GM18502 (cell line): ENCODE measurements around the gene MUC20.
"Not testable (repeated sequence)": the region's sequence is repeated elsewhere in the genome, so short reads cannot be mapped to it uniquely, and the experiment has no call there.

Source experiments
- ATAC-seq: cut with Tn5 transposase; IDR thresholded peaks from one replicate; pipeline ENCODE4 v1.9.1; 2021; ENCODE audit warnings: mild to moderate bottlenecking; ENCODE audit not compliant: unreplicated experiment, poor library complexity

MUC20 gene

DNA sequence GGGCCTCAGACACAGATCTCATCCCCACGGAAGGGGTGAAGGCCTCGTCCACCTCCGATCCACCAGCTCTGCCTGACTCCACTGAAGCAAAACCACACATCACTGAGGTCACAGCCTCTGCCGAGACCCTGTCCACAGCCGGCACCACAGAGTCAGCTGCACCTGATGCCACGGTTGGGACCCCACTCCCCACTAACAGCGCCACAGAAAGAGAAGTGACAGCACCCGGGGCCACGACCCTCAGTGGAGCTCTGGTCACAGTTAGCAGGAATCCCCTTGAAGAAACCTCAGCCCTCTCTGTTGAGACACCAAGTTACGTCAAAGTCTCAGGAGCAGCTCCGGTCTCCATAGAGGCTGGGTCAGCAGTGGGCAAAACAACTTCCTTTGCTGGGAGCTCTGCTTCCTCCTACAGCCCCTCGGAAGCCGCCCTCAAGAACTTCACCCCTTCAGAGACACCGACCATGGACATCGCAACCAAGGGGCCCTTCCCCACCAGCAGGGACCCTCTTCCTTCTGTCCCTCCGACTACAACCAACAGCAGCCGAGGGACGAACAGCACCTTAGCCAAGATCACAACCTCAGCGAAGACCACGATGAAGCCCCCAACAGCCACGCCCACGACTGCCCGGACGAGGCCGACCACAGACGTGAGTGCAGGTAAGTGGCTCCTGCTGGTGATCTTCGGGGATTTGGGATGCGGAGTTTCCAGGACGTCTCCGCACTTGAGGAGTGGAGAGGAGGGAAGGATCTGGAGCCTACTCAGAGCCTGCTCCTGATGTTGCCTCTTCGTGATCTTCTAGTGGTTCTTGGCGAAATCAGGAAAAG, 5.3 kb downstream of the MUC20 start:
- ATAC-seq, result not testable (repeated sequence)

DNA sequence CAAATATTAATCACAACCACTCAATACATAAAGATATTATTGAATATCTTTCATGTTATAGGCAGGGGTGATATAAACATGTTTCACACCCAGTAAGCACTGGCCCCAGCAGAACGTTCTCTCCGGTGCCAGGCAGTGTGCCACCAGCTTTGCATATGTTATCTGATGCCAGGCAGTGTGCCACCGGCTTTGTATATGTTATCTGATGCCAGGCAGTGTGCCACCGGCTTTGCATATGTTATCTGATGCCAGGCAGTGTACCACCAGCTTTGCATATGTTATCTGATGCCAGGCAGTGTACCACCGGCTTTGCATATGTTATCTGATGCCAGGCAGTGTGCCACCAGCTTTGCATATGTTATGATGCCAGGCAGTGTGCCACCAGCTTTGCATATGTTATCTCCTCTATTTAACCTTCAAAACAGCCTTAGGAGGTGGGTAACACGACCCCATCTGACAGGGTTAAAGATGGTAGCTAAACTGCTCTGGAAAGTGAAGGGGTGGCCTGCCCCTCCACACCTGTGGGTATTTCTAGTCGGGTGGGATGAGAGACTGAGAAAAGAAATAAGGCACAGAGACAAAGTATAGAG, 6.9 kb downstream of the MUC20 start:
- no peak for ATAC-seq

DNA sequence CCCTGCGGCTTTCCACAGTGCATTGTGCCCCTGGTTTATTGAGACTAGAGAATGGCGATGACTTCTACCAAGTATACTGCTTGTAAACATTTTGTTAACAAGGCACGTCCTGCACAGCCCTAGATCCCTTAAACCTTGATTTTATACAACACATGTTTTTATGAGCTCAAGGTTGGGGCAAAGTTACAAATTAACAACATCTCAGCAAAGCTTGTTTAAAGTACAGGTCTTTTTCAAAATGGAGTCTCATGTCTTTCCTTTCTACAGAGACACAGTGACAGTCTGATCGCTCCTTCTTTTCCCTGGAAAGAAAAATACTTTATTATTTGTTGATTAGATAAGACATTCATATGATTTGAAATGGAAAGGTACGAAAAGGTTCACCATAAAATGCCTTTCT, 8.0 kb downstream of the MUC20 start:
- ATAC-seq, result not testable (repeated sequence)

DNA sequence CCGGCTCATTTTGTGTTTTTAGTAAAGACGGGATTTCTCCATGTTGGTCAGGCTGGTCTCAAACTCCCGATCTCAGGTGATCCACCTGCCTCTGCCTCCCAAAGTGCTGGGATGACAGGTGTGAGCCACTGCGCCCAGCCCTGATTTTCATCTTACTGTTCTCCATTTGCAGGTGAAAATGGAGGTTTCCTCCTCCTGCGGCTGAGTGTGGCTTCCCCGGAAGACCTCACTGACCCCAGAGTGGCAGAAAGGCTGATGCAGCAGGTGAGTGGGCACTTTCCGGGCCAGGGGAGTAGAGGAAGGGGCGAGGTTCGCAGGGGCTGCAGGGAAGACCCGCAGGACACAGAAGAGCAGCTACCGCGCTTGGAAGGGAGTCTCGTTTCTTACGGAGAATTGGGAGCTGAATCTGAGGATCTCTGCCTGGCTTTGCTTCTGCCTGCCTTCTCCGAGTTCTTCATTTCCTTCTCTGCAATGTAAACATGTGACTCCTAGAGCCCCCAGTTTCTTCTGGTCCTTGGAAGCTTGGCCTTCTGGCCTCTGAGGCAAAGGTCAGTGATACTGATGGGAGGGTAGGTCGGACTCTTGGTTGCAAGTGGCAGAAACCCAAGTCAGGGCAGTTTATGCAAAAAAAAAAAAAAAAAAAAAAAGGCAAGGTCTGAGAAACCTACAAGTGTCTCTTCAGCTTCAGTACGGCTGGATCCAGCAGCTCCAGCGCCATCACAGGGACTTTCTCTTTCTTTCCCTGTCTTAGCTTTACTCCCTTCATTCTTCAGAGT, 8.9 kb downstream of the MUC20 start:
- no peak for ATAC-seq

DNA sequence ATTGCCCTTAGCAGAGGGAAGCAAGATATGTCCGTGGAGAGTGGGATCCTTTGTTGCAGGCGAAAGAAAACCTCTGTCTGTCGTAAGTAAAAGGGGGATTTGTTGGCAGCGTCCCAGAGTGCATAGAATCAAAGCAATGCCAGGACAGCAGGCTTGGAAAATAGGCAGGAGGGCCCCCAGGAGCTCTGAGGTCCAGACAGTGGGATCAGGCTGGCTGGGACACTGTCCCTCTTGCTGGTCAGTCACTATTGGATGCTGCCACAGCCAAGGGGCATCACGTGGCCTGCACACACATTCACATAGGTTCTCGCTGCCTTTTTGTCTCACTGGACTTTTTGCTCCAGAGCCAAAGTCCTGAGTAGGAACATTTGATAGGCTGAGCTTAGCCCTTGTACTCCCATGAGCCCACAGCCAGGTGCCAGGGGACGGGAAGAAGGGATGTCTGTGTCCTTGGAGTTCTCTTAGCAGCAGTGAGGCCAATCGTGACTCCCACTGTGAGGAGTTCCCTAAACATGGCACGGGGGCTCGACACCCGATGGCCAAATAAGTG, 10.7 kb downstream of the MUC20 start:
- ATAC-seq, result no peak

DNA sequence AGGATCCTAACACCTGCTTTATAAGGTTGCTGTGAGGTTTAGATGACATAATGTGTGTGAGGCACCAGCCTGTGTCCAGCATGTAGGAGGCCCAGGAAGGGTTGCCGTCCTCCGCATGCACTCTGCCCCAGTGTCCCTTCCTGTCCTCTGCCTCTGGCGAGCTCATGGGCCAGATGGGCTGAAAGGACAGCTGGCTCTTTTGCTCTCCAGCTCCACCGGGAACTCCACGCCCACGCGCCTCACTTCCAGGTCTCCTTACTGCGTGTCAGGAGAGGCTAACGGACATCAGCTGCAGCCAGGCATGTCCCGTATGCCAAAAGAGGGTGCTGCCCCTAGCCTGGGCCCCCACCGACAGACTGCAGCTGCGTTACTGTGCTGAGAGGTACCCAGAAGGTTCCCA, 12.2 kb downstream of the MUC20 start:
- no peak for ATAC-seq

DNA sequence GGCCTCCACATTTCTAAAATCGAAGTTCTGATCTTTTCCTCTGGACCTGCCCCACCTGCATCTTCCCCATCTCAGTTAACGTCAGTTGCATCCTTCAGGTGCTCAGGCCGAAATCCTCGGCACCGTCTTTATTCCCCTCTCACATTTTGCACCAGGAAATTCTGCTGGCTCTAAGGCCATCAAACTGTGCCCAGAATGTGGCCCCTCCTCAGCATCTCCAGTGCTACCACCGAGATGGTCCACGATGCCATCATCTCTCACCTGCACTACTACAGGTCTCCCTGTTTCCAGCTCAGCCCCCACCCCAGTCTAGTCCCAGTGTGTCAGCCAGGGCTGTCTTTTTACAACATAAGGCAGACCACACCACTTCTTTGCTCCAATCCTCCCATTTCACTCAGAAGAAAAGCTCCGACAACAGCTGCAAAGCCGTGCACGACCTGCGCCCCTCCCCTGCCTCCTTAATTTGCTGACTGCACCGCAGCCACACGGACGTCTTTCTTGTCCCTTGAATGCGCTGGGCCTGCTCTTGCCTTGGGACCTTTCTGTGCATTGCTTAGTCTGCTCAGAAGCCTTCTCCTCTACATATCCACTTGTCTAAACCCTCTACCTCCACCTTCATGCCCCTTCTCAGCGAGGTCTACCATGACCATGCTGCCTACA, 14.4 kb downstream of the MUC20 start:
- ATAC-seq, result no peak

DNA sequence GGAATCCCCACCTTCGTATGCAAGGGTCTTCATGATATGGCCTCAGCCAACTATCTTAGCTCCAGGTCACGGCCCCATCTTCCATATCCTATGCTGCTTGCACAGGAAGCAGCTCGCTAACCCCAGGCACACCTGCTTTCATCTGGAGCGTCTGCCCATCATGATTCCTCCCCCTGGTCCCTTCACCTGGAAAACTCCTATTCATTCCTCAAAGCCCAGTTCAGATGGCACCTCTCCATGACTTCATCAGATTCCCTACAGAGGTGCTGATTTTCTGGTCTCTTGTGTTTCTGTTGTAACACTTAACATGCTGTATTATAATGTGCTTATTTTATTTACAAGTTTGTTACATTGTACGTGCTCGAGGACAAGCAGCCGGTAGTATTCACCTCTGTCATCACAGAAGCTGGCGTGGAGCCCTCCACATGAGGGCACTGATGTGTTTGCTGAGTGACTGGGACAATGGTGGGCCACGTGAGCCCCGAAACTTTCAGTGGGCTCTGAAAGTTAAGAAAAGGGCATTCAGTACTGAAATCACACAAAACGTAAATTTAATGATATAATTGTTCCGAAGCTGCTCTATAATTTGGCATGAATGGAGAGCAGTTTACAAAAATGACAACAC, 16.2 kb downstream of the MUC20 start:
- no peak for ATAC-seq

DNA sequence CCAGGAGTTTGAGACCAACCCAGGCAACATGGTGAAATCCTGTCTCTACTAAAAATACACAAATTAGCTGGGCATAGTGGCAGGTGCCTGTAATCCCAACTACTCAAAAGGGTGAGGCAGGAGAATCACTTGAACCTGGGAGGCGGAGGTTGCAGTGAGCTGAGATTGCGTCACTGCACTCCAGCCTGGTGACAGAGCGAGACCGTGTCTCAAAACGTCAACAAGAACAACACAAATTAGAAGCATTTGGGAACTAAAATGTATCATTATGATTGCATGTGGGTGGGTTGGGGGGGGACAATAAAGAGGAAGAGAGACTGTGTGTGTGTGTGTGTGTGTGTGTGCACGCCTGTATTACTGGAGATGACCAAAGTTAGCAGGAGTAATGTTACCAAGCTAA, 17.0 kb downstream of the MUC20 start:
- ATAC-seq, result not testable (repeated sequence)

DNA sequence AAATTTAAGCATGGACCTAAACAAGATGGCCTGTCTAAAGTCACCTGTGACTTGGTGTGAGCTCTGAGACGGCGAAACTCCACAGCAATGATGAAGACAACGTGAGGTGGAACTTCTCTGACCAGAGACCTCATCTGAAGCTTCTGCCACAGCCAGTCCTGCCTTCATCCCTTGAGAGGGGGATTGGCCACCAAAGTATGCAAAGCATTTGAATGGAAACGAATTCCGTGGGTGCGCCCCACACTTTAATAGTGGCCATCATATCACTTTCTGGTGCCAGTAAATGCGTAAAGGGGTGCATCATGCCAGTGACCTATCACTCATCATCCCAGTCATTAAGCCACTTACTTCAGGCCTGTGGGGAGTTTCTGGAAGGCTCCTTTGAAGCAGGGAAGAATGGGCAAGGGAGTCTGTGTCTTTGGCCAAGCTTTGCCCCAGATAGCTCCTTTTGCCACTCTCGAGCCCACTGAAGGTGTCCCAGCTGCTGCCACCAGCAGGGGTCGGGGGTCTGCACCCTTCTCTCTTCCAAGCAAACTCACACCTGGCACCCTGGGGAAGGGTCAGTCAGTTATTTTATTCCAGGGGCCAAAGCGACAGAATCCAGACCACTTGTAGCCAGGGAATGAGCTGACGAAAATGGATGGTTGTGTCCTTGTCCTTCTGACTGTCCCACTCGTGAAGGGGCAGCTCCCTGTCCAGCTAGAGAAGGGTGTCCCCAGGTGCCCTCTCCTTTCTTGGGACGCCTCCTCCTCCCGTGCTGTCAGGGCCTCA, 17.7 kb downstream of the MUC20 start:
- no peak for ATAC-seq

DNA sequence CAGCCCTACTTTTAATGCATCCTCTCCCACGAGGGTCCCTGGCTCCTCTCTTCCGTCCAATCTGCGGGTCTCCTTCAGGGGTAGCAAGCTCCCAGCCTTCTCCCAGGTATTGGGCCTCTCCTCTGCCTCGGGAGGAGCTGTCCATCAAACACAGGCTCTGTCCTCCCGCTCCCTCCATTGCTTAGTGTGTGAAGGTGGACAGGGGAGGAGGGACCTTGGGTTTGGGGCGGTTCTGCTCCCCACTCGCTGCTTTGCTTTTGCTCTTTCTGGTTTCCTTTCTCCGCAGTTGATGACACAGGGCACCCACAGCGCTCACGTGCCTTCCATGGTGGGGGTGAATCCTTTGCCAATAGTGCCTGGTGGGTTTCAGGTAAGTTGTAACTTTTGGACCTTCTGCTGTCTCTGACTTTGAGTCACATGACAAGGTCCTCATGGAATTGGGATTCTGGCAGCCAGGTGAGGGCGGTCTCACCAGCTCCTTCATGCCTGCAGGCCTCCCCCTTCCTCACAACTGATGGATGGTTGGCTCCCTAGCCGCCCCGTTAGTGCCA, 18.9 kb downstream of the MUC20 start:
- ATAC-seq, result no peak

DNA sequence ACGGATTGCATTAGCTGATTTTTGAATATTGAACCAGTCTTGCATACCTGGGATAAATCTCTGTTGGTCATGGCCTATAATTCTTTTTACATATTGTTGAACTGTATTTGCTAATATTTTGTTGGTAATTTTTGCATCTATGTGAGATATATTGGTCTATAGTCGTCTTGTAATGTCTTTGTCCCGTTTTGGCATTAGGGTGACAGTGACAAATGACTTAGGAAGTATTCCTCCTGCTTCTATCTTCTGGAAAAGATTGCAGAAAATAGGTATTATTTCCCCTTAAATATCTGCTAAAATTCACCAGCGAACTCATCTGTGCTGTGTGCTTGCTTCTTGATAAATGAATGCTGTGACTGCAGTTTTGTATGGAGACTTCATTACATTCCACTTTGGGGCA, 23.7 kb downstream of the MUC20 start:
- ATAC-seq, result no peak

DNA sequence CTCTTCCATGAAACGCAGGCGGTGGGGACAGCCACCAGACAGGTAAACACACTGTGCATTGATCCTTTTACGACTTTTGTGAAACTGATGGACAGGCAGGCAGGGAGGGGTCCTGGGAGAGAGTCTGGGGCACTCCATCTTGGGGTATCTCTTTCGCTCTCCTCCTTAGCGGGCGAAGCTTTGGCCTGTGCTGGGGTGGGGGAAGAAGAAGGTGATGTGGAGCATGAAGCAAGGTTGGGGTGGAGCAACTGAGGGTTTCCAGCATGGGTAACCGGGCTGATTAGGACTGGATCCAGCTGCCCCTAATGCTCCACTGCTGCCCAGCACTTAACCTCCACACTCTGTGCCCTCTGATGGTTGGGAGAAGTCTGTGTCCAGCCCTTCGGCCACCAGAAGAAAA, 25.6 kb downstream of the MUC20 start:
- ATAC-seq, result no peak

DNA sequence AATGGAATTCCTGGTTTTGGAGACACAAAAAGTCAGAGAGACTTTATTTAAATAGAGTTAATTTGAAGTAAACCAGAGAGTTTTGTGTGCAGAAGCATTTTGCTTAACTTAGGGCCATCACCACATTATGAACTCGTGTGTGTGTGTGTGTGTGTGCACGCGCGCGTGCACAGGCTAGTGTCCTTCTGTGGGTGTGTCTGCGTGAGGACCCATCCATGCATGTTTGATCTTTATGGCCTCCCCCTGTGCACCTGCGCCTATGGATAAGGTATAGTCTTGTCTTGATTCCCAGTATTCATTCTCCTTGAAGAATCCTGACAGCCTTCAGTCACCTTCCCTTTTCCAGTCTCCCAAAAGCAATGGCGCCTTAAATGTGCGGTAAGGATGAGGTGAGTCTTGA, 26.0 kb downstream of the MUC20 start:
- no peak for ATAC-seq

DNA sequence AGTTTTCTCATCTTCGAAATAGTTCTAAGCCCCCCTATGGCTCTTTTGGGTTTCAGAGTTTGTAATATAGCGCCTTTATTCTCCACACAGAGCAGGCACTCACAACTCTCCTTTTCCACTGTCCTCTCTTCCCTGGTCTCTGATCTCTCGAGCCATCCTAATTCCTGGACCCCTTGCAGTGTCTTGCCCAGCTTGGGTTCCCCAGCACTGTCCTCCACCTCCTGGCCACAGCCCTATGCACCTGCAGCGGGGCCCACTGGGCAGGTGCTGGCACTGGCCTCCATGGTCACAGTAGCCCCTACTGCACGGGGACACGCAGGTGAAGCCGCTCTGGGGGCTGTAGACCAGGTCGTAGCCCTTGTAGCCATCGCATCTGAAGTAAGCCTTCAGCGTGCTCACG, 27.9 kb downstream of the MUC20 start:
- no peak for ATAC-seq

DNA sequence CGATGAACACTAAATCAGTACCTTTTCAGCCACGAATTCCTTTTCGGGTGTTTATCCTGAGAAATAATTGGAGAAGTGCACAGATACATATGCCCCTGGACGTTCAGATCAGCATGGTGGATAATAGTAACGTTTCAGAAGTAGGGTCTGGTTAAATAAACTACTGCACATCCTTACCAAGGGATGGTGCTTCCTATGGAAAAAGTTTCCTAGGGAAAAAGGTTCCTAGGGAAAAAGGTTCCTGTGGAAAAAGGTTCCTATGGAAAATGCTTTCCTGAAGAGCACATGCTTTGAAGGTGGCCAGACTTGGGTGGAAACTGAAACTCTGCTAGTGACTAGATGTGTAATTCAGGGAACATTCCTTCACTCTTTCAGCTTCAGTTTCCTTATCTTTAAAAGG, 28.3 kb downstream of the MUC20 start:
- ATAC-seq, result not testable (repeated sequence)

DNA sequence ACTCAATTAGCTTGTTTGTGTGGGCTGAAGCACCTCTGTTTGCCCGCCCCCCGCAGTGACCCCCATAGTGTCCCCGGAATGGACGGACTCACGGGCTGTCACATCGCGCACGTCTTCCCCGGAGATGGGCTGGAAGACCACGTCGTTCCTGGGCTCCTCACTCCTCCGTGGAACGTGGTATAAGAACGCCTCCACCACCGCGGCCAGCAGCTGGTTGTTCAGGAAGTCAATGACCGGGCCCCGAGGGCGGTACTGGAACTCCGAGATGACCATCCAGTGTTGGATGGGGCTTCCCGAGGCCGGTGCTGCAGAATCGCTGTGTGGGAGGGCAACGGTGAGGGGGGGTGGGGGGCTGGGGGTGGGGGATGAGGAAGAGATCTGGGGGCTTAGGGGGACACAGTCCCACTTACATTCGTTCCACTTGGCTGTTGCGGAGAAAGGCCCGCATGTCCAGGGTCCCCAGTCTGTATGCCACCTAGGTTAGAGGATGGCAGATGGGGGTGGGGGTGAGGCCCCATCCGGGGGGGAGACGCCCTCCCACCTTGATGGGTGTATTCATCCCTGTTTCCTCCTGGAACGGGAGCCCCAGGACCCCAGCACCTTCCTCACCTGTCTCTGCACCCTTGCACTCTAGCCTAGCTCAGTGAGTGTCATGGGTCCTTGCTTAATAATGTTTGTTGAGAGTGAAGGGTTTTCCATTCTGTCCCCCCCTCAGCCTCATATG, 30.2 kb downstream of the MUC20 start:
- no peak for ATAC-seq

DNA sequence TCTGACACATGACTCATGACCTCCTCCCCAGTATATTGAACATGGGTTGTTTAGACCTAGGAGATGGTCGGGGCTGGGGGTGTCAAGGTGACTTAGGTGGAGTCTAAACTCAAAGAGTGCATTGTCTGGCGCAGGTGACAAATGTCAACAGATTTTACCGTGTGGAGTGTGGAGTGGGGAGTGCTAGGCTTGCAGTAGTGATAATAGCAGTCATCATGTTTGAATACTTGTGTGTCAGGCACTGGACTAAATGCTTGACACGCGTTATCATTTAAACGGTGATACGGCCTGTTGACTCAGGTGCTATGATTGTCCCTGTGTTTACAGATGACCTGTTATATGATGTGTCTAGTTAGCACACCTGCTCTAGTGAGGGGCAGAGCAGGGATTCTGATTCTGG, 30.8 kb downstream of the MUC20 start:
- ATAC-seq, result no peak
